Raji (cell line): ENCODE data around the gene PCYT1A.

ENCODE experiments used
- POLR2A ChIP-seq: IDR thresholded peaks from 2 replicates; pipeline ENCODE4 v1.6.1; 2011; ENCODE audit warnings: low read depth, low read length, control low read depth; ENCODE audit not compliant: insufficient read depth

The PCYT1A gene

DNA sequence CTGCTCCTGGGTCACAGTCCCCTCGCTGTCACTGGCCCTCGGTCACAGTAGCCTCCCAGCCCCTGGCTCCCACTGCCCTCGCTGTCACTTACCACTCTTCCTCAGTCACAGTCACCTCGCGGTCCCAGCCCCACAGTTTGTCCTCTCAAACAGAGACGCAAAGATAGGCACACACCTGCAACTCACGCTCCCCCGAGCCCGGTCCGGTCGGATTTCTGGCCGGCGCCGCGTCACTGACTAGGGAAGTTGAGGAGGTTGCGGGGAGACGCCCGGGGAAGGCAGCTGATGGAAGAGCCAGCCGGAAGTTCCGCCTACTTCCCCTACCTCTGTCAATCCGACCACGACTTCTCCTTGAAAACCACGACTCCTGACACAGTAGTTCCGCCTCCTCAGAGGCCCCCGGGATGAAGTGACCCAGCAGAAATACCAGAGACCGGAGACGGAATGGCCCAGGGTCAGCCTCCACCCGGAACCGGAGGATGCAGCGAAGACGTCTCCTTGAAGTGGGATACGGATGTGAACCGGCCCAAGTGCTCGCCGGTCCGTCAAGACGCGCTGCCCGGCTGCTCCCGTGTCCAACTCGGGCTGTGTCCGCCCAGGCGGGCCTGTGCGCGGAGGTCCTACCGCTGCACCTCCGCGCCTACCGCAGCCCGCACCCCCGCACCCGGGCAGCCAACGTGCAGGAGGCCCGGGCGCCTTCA lies at the start of gene PCYT1A:
TSS of gene PCYT1A (minus strand) at position 287 of the 701 bp plus-strand sequence. CDS start 17,195 bp downstream, outside the sequence.
- TF ChIP-seq POLR2A: peak; percentile 73

- no peak for TF ChIP-seq POLR2A
These were observed 49.0 kb upstream of the PCYT1A start for GRCh38 chr3:196336319-196337145.

- no peak for TF ChIP-seq POLR2A
These were observed 48.0 kb upstream of the PCYT1A start for GRCh38 chr3:196335503-196335948.

DNA sequence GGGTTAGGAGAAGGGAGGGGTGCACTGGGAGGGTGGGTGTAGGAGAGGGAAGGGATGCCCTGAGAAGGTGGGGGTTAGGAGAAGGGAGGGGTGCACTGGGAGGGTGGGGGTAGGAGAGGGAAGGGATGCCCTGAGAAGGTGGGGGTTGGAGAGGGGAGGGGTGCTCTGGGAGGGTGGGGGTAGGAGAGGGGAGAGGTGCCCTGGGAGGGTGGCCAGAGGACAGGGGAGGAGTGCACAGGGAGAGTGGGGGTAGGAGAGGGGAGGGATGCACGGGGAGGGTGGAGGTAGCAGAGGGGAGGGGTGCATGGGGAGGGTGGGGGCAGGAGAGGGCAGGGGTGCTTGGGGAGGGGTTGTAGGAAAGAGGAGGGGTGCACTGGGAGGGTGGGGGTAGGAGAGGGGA lies 47.5 kb upstream of the PCYT1A start:
- no peak for TF ChIP-seq POLR2A

- no peak for TF ChIP-seq POLR2A
These were observed 44.6 kb upstream of the PCYT1A start for GRCh38 chr3:196332168-196332567.

GRCh38 chr3:196327405-196327804 lies 39.9 kb upstream of the PCYT1A start:
- TF ChIP-seq POLR2A: no peak

GRCh38 chr3:196326936-196327335 lies 39.4 kb upstream of the PCYT1A start:
- TF ChIP-seq POLR2A: no peak

GRCh38 chr3:196323691-196324090 lies 36.2 kb upstream of the PCYT1A start:
- TF ChIP-seq POLR2A: no peak

GRCh38 chr3:196323016-196323415 lies 35.5 kb upstream of the PCYT1A start:
- no peak for TF ChIP-seq POLR2A

DNA sequence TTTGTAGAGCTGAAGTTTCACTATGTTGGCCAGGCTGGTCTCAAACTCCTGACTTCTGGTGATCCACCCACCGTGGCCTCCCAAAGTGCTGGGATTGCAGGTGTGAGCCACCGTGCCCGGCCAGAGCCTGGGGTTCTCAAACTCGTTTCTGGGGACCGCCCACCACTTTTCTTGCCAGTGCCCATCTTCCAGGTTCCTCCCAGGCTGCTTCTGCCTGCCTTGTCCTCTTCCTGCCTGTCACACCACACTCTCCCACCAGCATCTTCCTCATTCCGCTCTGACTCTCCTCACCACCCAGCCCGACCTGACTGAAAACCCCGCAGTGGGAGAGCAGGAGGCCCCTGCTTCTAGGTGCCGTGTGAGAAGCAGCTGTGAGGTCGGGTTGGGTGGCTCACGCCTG lies 33.6 kb upstream of the PCYT1A start:
- no peak for TF ChIP-seq POLR2A

DNA sequence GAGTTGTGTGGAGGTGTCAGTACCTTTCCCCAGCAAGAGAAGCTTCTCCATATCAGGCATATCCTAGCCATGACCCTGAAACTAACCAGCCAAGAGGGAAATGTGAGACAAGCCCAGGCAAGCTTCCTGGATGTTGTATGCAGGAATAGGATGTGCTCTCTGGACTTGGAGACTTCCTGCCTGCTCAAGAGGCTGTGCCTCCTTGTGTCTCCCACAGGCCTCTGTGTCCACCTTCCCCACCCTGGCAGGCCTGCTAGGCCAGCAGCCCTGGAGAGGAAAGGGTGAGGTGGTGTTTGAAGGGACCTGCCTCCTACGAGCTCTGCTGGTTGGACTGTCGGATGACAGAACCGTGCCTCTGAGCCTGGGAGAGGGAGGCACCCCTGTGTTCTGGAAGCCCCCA lies 32.6 kb upstream of the PCYT1A start:
- TF ChIP-seq POLR2A: no peak

DNA sequence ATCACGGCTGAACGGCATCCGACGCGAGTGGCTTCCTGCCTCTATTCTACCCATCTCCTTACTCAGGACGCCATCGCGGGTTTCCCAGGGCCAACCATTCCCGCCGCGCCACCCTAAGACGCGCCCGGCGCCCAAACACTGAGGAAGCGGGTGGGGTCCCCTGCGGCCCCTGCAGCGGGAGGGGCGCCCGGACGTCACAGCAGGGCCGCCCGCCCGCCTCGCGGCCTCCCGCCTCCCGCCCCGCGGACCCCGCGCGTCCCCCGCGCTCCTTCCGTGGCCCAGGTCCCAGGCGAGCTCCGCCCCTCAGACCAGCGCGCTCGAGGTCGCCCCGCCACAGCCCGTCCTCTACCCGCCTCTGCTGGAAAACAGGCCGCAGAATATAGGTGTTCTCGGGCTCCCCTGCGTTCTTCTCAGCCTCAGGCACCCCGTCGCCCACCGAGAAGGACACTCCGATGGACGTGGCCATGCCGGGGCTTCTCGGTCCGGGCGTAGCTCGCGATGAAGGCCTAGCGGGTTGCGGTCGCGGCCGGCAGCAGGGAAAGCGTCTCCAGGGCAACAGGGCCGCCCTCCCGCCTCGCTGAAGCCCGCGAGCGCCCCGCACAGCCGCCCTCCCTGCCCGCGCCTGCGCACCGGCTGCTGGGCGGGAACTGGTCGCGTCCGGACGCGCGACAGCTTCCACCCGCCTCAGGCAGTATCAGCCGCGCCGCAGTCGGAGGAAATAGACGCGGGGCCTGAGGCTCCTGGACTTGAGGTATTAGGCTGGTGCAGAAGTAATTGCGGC lies 30.4 kb upstream of the PCYT1A start, which contains the start of gene DYNLT2B:
TSS of gene DYNLT2B (minus strand) at position 554 of the 781 bp plus-strand sequence. CDS start at position 466, 88 bp downstream.
- TF ChIP-seq POLR2A: peak; percentile 74

DNA sequence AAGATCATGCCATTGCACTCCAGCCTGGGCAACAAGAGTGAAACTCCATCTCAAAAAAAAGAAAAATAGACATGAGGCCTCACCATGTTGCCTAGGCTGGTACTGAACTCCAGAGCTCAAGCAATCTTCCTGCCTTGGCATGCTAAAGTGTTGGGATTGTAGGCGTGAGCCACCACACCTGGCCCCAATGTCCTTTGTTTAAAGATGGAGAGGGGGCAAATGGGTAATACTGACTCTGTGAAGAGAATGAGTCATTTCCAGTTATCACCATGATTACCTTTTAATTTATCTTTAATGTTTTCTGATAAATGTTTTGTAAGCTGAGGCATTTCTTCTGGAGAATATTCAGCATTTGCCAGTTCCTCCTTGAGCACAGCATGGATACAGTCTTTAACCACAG lies 28.3 kb upstream of the PCYT1A start:
- TF ChIP-seq POLR2A: no peak

GRCh38 chr3:196314597-196314996 lies 27.1 kb upstream of the PCYT1A start:
- no peak for TF ChIP-seq POLR2A

- no peak for TF ChIP-seq POLR2A
These were observed 11.0 kb upstream of the PCYT1A start for GRCh38 chr3:196298521-196298920.
